HepG2 (cell line): ENCODE measurements around the gene FOXD4L6.
"Not testable (repeated sequence)": the region's sequence is repeated elsewhere in the genome, so short reads cannot be mapped to it uniquely, and the experiment has no call there.

ENCODE experiments used
- HNF4G ChIP-seq, 2 experiments: sonication (generic) in 1 of 2; formaldehyde crosslinking in 1 of 2; IDR thresholded peaks; 2 replicates each; pipeline versions ENCODE4 v1.4.0 to v1.6.1; 2011 to 2020; ENCODE audit warnings: borderline replicate concordance in 2 of 2, low read depth in 2 of 2, mild to moderate bottlenecking in 2 of 2, low read length in 1 of 2, missing genetic modification reagents in 1 of 2, moderate library complexity in 1 of 2
- SMYD3 ChIP-seq: sonication (generic); formaldehyde crosslinking; IDR thresholded peaks from 2 replicates; pipeline ENCODE4 v1.8.1; 2023; ENCODE audit warnings: mild to moderate bottlenecking, missing genetic modification reagents

DNA sequence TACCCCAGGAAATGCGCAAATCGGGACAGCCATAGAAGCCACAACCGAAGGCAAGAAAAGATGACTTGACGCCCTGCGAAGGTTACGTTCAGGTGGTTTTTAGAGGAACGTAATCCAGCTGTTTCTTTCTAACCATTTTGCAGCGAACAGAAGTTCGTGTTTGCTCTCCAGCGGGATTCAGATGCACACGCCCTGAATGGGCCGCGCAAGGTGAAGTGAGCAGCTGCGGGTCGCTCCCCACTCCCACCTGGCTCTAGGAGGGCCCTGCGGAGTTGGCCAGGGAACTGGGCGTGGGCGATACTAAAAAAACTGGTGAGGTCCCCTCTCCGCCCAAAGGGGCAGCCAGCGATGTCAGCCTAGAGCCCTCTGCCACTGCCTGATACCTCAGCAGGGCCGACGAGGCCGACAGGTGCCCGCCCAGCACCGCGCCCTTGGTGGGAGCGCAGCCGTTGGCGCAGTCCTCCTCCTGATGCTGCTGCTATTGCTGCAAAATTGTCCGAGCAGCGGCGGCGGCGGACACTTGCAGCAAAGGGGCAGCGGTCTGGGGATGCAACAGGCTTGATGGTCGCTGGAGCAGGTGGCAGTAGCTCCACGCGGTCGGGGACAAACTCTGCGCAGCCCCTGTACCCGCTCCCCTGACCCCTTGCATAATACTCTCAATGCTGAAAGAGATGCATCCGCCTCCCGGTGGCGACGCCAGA is 1.6 kb downstream of the FOXD4L6 start:
- TF ChIP-seq SMYD3; HNF4G (IDR thresholded peaks at IDR 0.05; ENCODE audit: borderline replicate concordance, low read depth, low read length); HNF4G (CRISPR knock-in tag; IDR thresholded peaks at IDR 0.05; ENCODE audit: borderline replicate concordance, low read depth): not testable (repeated sequence)
